Subcutaneous abdominal adipose tissue (tissue), 5 donors: ENCODE data around the gene SIX2.

Source experiments
- H3K27ac ChIP-seq: one replicate; pipeline ENCODE4 v1.7.0; 2013; ENCODE audit warnings: low read depth, mild to moderate bottlenecking, inconsistent platforms, low read length, moderate library complexity
- H3K27me3 ChIP-seq, 5 donors: one replicate each; pipeline ENCODE4 v1.7.0; 2013; ENCODE audit warnings: low read length in 5 of 5, inconsistent platforms in 1 of 5; ENCODE audit not compliant: control insufficient read depth in 5 of 5, insufficient read depth in 4 of 5
- H3K36me3 ChIP-seq, 5 donors: one replicate each; pipeline ENCODE4 v1.7.0; 2013; ENCODE audit warnings: low read length in 5 of 5; ENCODE audit not compliant: control insufficient read depth in 5 of 5, insufficient read depth in 5 of 5
- H3K4me1 ChIP-seq, 5 donors: one replicate each; pipeline ENCODE4 v1.7.0; 2013; ENCODE audit warnings: low read length in 5 of 5, mild to moderate bottlenecking in 3 of 5, moderate library complexity in 1 of 5; ENCODE audit not compliant: control insufficient read depth in 5 of 5, insufficient read depth in 5 of 5
- H3K4me3 ChIP-seq, 5 donors: one replicate each; pipeline ENCODE4 v1.7.0; 2013; ENCODE audit warnings: low read length in 5 of 5, low read depth in 1 of 5
- H3K9ac ChIP-seq, 5 donors: one replicate each; pipeline ENCODE4 v1.7.0; 2013; ENCODE audit warnings: low read length in 5 of 5, mild to moderate bottlenecking in 4 of 5, moderate library complexity in 3 of 5
- H3K9me3 ChIP-seq, 5 donors: one replicate each; pipeline ENCODE4 v1.7.0; 2013; ENCODE audit warnings: low read length in 5 of 5; ENCODE audit not compliant: control insufficient read depth in 5 of 5
- donor health status: healthy.
- donor health status: healthy.
- donor health status: healthy.
- donor health status: healthy.
- donor health status: healthy.

SIX2 gene

GRCh38 chr2:44972771-44973535, 36.3 kb downstream of the SIX2 start:
- Histone ChIP-seq H3K9me3 (no peaks in the 10 kb centered on the region), H3K9ac (no peak overlapping the region), H3K4me3 (peak overlapping the region in 1 of 5 donors; percentile 44), H3K36me3 (no peaks in the 10 kb centered on the region), H3K27ac (no peak overlapping the region), H3K4me1 (peaks cover 0 to 5% (median 0%) of the 10 kb centered on the region in 5 donors), H3K27me3 (peaks cover 10 to 34% (median 19%) of the 10 kb centered on the region in 5 donors)

GRCh38 chr2:44970846-44971450, 38.3 kb downstream of the SIX2 start:
- Histone ChIP-seq H3K4me3 (no peak overlapping the region), H3K27ac (no peak overlapping the region), H3K9ac (no peak overlapping the region), H3K9me3 (no peaks in the 10 kb centered on the region), H3K36me3 (no peaks in the 10 kb centered on the region), H3K4me1 (peaks cover 0 to 5% (median 0%) of the 10 kb centered on the region in 5 donors), H3K27me3 (peaks cover 8 to 31% (median 19%) of the 10 kb centered on the region in 5 donors)

DNA sequence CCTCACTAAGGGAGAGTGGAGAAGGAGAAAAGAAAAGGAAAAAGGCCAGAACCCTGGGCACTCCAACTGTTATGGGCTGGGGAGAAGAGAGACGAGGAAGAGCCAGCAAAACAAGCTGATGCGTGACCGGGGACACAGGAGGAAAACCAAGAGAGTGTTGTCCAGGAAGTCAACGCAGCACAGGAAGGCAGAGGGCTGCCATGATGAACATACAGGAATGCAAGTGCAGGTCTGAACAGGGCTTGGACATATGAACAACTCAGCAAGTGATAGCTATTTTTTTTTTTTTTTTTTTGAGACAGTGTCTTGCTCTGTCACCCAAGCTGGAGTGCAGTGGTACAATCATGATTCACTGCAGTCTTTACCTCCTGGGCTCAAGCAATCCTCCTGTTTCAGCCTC, 39.3 kb downstream of the SIX2 start:
- peaks cover 0 to 5% (median 0%) of the 10 kb centered on the region in 5 donors for H3K4me1 ChIP-seq
- no peak overlapping the region for H3K4me3 ChIP-seq
- no peak overlapping the region for H3K27ac ChIP-seq
- H3K27me3 ChIP-seq, result peaks cover 15 to 31% (median 24%) of the 10 kb centered on the region in 5 donors
- no peak overlapping the region for H3K9ac ChIP-seq
- no peaks in the 10 kb centered on the region for H3K9me3 ChIP-seq
- H3K36me3 ChIP-seq, result no peaks in the 10 kb centered on the region

DNA sequence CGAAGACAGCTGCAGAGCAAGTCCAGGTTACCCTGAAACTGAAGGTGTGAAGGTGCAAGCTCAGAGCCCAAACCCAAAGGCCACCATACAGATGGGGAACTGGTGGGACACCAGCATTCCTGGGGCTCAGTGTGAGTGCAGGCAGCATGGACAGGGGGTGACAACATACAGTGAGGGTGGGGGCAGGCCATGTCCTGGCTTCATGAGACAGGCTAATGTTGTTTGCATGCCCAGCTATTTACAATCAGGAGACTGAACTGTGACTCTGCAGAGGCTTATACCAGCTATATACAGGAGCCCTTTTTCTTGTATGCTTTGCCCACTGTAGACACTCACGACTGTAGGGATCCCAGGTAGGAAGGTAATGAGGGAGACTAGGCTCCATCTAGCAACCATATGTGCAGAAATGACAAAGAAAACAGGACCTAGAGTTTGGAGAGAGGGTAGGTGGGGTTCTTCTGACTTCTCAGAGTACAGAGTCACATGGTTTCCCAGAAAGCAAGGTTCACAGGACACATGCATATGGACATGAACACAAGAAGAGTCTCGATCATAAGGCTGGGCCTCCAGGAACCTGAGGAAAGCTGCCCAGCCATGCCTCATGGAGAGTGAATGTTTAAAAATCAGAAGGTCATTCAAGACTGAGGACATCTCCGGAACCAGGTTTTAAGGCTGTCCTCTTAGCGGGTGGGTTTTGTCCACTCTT, 41.4 kb downstream of the SIX2 start:
- Histone ChIP-seq H3K4me3 (no peak overlapping the region), H3K9me3 (no peaks in the 10 kb centered on the region), H3K9ac (no peak overlapping the region), H3K36me3 (no peaks in the 10 kb centered on the region), H3K27me3 (peaks cover 8 to 23% (median 19%) of the 10 kb centered on the region in 5 donors), H3K4me1 (peaks cover 0 to 5% (median 0%) of the 10 kb centered on the region in 5 donors), H3K27ac (no peak overlapping the region)

GRCh38 chr2:44967056-44967455, 42.2 kb downstream of the SIX2 start:
- H3K4me1 ChIP-seq, result peaks cover 0 to 5% (median 0%) of the 10 kb centered on the region in 5 donors
- no peaks in the 10 kb centered on the region for H3K36me3 ChIP-seq
- H3K9me3 ChIP-seq, result no peaks in the 10 kb centered on the region
- no peak overlapping the region for H3K4me3 ChIP-seq
- H3K9ac ChIP-seq, result no peak overlapping the region
- peaks cover 6 to 19% (median 16%) of the 10 kb centered on the region in 5 donors for H3K27me3 ChIP-seq
- H3K27ac ChIP-seq, result no peak overlapping the region

- Histone ChIP-seq H3K4me3 (no peak overlapping the region), H3K9ac (no peak overlapping the region), H3K9me3 (no peaks in the 10 kb centered on the region), H3K4me1 (peaks cover 0 to 5% (median 0%) of the 10 kb centered on the region in 5 donors), H3K36me3 (no peaks in the 10 kb centered on the region), H3K27ac (no peak overlapping the region), H3K27me3 (peaks cover 3 to 16% (median 11%) of the 10 kb centered on the region in 5 donors)
These were observed 43.6 kb downstream of the SIX2 start for GRCh38 chr2:44965684-44966083.

DNA sequence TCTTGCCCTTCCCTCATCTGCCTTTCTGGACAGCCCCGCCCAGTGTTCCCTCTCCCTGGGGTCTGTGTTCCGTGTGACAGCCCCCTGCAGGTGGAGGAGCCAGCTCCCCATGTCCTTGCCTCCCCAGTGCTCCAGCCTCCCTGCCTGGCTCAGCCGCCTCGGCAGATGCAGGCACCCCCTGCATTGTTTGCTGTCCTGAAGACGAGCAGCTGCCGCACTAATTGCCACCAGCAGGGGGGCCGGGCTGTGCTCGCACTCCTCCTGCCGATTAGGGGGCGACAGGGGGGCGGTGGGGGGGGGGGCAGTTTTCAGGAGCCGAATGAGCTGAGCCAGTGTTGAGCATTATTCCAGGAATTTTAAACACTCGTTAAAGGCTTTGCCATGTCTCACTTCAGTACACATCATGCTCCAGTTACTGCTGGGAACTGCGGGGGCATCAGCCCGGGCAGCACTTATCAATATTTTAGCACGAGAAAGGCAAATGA, 44.5 kb downstream of the SIX2 start:
- Histone ChIP-seq H3K9ac (no peak overlapping the region), H3K4me1 (peaks cover 0 to 5% (median 0%) of the 10 kb centered on the region in 5 donors), H3K27ac (no peak overlapping the region), H3K36me3 (no peaks in the 10 kb centered on the region), H3K4me3 (no peak overlapping the region), H3K27me3 (peaks cover 3 to 14% (median 11%) of the 10 kb centered on the region in 5 donors), H3K9me3 (no peaks in the 10 kb centered on the region)

- Histone ChIP-seq H3K36me3 (no peaks in the 10 kb centered on the region), H3K27me3 (peaks cover 6 to 20% (median 17%) of the 10 kb centered on the region in 5 donors), H3K9me3 (no peaks in the 10 kb centered on the region), H3K4me1 (peaks cover 0 to 5% (median 0%) of the 10 kb centered on the region in 5 donors), H3K27ac (no peak overlapping the region), H3K4me3 (no peak overlapping the region), H3K9ac (no peak overlapping the region)
These were observed 47.0 kb downstream of the SIX2 start for GRCh38 chr2:44962176-44962695.

- Histone ChIP-seq H3K27ac (no peak overlapping the region), H3K9ac (no peak overlapping the region), H3K4me1 (peaks cover 0 to 4% (median under 1%) of the 10 kb centered on the region in 5 donors), H3K27me3 (peaks cover 9 to 22% (median 20%) of the 10 kb centered on the region in 5 donors), H3K9me3 (no peaks in the 10 kb centered on the region), H3K4me3 (no peak overlapping the region), H3K36me3 (no peaks in the 10 kb centered on the region)
These were observed 48.4 kb downstream of the SIX2 start for GRCh38 chr2:44960871-44961270.
